DOHH2 (cell line): ENCODE measurements around the gene NBPF1.
"Not testable (repeated sequence)": the region's sequence is repeated elsewhere in the genome, so short reads cannot be mapped to it uniquely, and the experiment has no call there.

Experiments
- CTCF ChIP-seq: fragments of 200-600 bp; sonication (generic); IDR thresholded peaks from one replicate; pipeline ENCODE4 v1.5.1; 2014; ENCODE audit warnings: antibody characterized with exemption, mild to moderate bottlenecking, low read depth, low read length; ENCODE audit not compliant: poor library complexity, severe bottlenecking
- EZH2phosphoT487 ChIP-seq: fragments of 200-600 bp; sonication (generic); IDR thresholded peaks from 2 replicates; pipeline ENCODE4 v1.6.1; 2017; ENCODE audit warnings: borderline replicate concordance, mild to moderate bottlenecking, antibody characterized with exemption, low read length, moderate library complexity, mixed read lengths

- not testable (repeated sequence) for TF ChIP-seq CTCF, EZH2phosphoT487
Observed at GRCh38 chr1:16532235-16532991, 81.0 kb downstream of the NBPF1 start.
